HG03558 (cell line): ENCODE results near the gene EXO1.
A peak's percentile ranks its signal among the peaks of the same experiment; 100 is the strongest.

Experiments
- ATAC-seq: cut with Tn5 transposase; IDR thresholded peaks from one replicate; pipeline ENCODE4 v1.9.1; 2021; ENCODE audit warnings: moderate number of reproducible peaks; ENCODE audit not compliant: unreplicated experiment; ENCODE audit errors: extremely low read depth

The EXO1 gene

DNA sequence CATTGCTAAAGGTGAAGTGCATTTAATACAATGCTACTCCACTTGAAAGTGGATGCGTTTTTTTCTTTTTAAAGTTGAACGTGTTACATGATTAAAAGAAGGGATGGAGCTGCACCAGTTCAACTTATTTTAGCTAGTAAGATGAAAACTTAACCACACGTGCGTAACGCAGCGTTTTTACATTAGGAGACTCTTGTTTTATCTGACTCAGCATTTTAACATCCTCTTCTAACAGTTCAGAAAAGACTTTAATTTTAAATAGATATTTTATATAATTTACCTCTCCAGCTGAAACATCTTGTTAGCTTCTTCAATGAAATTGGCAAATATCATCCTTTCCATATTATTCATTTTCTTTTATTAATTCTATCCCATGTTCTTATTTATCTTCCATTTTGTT, 33.4 kb downstream of the EXO1 start:
- no peak for ATAC-seq

GRCh38 chr1:241883159-241883558, 35.2 kb downstream of the EXO1 start:
- no peak for ATAC-seq

DNA sequence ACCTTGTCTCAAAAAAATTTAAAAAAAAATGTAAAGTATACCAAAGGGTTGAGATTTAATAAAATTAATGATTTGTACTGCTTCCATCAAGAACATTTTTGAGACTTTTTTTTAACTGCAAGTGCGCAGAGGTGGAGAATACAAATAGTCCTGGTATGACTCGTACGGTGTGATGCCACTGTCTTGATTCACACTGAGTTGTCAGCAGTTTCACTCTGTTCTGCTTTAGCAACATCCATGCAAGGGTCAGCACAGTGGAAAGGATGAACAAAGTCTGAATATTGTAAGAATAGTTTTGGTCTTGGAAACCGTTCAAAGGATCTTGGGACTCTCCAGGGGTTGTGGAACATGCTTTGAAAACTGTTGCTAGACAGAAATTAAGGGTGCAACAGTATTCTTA, 40.2 kb downstream of the EXO1 start:
- no peak for ATAC-seq

DNA sequence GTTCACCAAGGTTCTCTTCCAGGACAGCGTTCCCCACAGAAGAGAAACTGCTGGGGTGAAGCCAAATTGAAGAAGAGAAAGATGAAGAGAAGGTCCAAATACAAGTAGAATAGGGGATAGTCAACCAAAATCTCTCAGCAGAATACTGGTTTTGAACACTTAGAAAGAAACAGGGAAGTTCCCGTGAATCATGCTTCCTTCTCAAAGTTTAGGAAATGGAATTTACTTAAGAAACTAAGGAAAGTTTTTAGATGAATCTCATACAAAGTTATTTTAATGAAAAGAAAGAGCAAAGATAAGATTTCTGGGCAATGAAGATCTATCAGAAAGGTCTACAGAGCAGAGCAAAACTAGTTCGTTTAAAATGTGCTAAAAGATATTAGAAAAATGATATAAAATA, 43.3 kb downstream of the EXO1 start:
- no peak for ATAC-seq

GRCh38 chr1:241894016-241894415, 46.0 kb downstream of the EXO1 start:
- no peak for ATAC-seq

GRCh38 chr1:241895013-241895412, 47.0 kb downstream of the EXO1 start:
- ATAC-seq, result peak; percentile 54

DNA sequence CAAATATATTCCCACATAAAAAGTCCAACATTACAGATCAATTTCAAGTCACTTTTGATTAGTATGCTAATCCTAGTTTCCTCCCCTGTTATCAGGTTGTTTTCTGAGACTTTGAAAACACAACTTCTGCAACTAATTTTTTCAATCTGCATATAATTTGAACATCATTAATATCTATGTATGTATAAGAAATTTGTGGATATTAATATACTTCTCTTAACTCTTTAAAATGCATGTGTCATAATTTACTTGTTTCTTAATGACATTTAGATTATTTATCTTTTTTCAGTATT, 48.6 kb downstream of the EXO1 start:
- no peak for ATAC-seq

DNA sequence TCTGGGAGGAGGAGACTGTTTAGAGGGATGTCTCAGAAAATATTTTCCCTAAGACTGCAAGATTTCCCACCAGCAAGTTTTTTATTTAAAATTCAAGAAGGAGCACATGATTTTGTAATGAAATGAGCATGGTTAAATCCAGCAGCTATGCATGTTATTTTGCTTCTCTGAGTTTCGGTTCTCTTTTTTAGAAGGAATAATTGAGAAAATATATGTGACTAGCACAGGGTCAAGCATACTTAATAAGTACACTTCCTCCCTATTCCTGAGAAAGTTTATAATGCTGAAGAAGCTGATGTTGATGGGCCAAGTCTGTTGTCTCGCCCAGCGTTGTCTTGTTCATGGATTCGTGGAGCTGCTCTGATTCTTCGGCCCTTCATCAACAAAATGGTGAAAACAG, 51.2 kb downstream of the EXO1 start:
- ATAC-seq, result no peak

- ATAC-seq, result no peak
Observed at GRCh38 chr1:241900381-241900780, 52.4 kb downstream of the EXO1 start.

DNA sequence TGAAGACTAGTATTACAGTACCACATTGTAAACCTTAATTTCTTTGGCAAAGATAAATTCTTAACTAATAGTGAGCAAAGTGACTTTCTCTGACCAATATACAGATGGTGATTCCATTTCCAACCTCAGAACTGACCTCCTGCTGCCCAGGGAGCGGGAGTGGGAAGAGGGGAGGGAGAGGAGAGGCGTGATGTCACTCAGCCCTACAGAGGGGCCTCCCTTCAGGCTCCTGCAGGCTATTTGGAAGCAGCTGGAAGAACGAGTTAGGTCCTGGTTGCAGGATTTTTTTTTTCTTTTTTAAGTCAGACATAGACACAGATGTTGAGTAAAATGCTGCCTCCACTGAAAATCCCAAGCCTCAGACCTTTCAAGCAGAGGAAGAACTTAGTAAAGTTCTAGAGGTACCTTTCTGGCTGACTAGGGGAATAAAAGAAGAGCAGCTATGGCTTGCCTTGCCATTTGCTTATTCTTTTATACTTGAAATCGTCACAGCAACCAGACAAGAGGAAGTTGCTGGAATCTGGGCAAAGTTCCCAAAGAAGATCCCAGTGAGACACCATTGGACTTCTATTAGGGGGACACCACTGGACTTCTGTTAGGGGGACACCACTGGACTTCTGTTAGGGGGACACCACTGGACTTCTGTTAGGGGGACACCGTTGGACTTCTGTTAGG, 54.5 kb downstream of the EXO1 start:
- ATAC-seq, result no peak

DNA sequence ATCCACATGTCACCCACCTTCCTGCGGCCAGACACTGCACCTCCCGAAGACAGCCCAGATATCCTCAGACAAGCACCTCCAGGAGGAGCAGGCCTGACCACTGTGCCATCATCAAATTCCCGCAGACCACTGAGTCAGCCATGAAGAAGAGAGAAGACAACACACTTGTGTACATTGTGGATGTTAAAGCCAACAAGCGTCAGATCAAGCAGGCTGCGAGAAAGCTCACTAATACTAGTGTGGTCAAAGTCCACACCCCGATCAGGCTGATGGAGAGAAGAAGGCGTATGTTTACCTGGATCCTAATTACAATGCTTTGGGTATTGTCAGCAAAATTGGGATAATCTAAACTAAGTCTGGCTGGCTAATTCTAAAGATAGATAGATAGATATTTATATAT, 68.2 kb downstream of the EXO1 start:
- no peak for ATAC-seq

DNA sequence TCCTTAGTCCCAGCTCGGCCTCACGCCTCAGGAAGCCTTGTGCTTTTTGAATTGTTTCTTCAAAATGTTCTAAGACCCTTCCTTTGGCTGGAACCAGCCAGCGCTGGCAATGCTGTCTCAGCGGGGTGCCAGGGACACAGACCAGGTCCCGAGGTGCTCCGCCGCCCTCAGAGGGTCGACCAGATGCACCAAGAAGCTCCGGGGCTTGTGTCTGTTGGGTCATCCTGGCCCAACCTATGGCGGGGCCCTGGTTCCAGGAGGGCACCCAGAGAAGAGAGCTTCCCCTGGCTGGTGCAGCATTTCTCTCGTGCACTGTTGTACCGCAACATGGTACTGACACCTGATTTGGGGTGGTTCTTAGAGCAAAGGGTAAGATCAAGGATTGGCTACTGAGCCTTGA, 69.5 kb downstream of the EXO1 start:
- ATAC-seq, result no peak

DNA sequence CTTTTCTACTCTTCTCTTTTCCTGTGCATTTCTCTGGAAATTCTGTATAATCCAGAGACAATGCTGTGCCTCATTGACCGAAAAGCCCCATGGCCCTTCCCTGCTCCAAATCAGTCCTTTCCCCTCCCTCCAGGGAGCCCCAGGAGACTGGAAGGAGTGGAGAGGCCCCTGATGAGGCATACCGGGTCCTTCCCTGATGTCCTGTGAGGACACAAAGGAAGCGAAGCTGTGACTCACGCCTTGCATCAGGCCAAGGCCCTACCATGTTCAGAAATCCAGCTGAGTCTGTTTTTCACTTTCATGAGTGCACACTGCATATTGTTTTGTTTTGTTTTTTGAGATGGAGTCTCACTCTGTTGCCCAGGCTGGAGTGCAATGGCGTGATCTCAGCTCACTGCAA, 70.9 kb downstream of the EXO1 start:
- no peak for ATAC-seq

DNA sequence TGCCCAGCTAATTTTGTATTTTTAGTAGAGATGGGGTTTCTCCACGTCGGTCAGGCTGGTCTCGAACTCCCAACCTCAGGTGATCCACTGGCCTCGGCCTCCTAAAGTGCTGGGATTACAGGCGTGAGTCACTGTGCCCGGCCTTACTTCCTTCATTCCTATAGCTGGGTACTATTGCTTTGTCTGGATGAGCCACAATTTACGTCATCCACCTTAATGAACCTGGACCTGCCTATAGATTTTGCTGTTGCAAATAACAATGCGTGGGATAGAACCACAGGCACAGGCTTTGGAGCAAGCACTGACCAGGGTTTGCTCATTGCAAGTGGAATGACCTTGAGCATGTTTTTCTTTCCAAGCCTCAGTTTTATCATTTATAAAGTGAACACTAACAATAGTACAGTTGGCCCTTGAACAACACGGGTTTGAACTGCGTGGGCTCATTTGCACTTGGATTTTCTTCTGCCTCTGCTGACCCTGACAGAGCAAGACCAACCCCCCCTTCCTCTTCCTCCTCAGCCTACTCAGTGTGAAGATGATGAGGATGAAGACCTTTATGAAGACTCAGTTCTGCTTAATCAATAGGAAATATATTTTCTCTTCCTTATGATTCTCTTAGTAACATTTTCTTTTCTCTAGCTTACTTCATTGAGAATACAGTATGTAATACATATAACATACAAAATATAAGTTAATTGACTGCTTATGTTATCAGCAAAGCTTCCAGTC, 76.2 kb downstream of the EXO1 start:
- ATAC-seq, result no peak

DNA sequence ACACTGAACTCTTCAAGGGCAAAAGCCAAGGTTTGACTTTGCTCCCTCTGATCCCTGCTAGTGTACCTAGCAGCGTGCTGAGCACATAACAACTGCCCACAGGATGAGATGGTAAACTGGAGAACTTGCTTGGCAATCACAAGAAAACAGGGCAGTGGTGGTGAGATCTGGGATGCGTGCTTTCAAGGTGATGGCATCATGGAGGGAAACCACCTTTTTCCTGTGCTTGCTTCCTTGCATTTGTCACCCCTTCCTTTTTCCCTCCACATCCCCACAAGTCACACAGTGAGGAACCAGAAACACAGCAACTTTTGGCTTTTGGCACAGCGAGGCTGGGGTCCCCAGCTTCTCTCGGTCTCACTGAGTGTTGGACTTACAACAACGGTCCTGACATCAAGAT, 78.1 kb downstream of the EXO1 start:
- no peak for ATAC-seq

GRCh38 chr1:241927321-241927720, 79.3 kb downstream of the EXO1 start:
- ATAC-seq, result no peak

GRCh38 chr1:241932845-241933244, 84.8 kb downstream of the EXO1 start:
- no peak for ATAC-seq

DNA sequence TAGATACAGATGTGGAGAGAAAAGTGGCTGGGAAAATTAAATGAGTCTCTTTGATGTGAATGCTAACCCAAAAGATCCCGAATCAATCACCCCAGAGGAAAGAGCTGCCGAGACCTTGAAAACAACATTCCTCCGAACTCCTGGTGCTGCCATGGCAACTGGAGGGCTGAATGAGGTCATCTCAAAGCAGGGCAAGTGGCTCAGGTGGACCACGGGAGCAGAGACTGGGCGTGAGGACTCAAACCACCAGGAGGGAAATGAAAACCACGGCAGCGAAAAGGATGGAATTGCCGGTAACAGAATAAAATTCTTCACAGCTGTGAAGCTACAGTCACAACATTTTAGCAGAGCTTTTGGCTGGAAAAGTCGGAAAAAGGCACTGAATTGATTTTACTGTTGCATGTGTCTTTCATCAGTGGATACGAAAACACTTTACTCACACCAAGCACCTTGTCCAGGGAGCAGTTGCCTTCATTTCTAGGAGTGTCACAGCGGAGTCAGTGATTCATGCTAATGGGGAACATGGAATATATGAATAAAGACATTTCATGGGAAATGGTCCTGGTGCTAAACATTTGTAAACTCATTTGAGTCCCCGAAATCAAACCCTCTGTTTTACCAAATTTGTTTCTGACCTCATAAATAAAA, 86.3 kb downstream of the EXO1 start:
- no peak for ATAC-seq

DNA sequence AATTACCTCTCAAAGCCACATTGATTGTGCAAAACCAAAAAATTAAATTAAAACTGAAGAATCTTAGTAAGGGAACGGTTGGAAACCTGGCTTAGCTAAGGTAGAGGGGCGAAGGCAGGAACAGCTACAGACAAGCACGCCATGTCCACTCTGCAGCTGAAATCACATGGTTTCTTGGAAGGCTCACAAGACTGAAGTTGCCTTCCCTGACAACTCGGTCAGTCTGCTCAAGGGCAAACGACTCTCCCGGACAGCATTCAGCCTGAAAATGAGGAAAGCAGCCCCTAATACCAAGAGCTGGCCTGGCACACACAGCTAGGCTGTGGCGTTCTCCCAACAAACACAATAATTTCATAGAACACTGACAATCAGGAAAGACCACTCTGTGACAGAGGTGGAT, 86.9 kb downstream of the EXO1 start:
- ATAC-seq, result no peak
